HepG2 (cell line): ENCODE results near the gene WHAMM. TPM values are rescaled to one million over a fixed set of nuclear protein-coding genes. Genes with fewer than 3 reads are reported as not detected.

ENCODE experiments used
- CENPX ChIP-seq: sonication (generic); formaldehyde crosslinking; IDR thresholded peaks from 2 replicates; pipeline ENCODE4 v1.9.0; 2021; ENCODE audit warnings: mild to moderate bottlenecking, missing genetic modification reagents, moderate library complexity
- ETV5 ChIP-seq: IDR thresholded peaks from 2 replicates; pipeline ENCODE4 v1.6.1; 2018; ENCODE audit warnings: missing biosample characterization, missing genetic modification reagents, inconsistent platforms, borderline replicate concordance
- FOXP1 ChIP-seq, 2 experiments: fragments of 450-650 bp in 1 of 2; IDR thresholded peaks; 2 replicates each; pipeline ENCODE4 v1.6.1; 2017 to 2018; ENCODE audit warnings: antibody characterized with exemption in 1 of 2
- MIXL1 ChIP-seq: IDR thresholded peaks from 2 replicates; pipeline ENCODE4 v1.6.1; 2016
- PREB ChIP-seq: sonication (generic); formaldehyde crosslinking; IDR thresholded peaks from 2 replicates; pipeline ENCODE4 v1.4.0; 2020; ENCODE audit warnings: missing genetic modification reagents
- RERE ChIP-seq: IDR thresholded peaks from 2 replicates; pipeline ENCODE4 v1.6.1; 2016; ENCODE audit warnings: low read depth, missing genetic modification reagents, missing compliant biosample characterization
- SSRP1 ChIP-seq: IDR thresholded peaks from 2 replicates; pipeline ENCODE4 v1.6.1; 2016; ENCODE audit warnings: control low read depth
- SUZ12 ChIP-seq: fragments of 150-350 bp; IDR thresholded peaks from 2 replicates; pipeline ENCODE4 v1.6.1; 2014; ENCODE audit warnings: low read depth, low read length
- TCF7L2 ChIP-seq: IDR thresholded peaks from 2 replicates; pipeline ENCODE4 v1.6.1; 2011; ENCODE audit warnings: mild to moderate bottlenecking, low read depth, low read length, moderate library complexity
- TRIM24 ChIP-seq: sonication (generic); formaldehyde crosslinking; IDR thresholded peaks from 2 replicates; pipeline ENCODE4 v1.8.0; 2022; ENCODE audit warnings: mild to moderate bottlenecking, missing genetic modification reagents
- ZKSCAN1 ChIP-seq: fragments of 150-350 bp; IDR thresholded peaks from 2 replicates; pipeline ENCODE4 v1.6.1; 2014; ENCODE audit warnings: low read length
- ZNF20 ChIP-seq: sonication (generic); formaldehyde crosslinking; IDR thresholded peaks from 2 replicates; pipeline ENCODE4 v1.4.0; 2020; ENCODE audit warnings: mild to moderate bottlenecking, moderate library complexity, missing genetic modification reagents
- ZNF431 ChIP-seq: sonication (generic); formaldehyde crosslinking; IDR thresholded peaks from 2 replicates; pipeline ENCODE4 v1.9.0; 2022; ENCODE audit warnings: missing genetic modification reagents, low read depth, mild to moderate bottlenecking, borderline replicate concordance
- ZNF607 ChIP-seq: sonication (generic); formaldehyde crosslinking; IDR thresholded peaks from 2 replicates; pipeline ENCODE4 v1.5.1; 2020; ENCODE audit warnings: missing genetic modification reagents, mild to moderate bottlenecking, borderline replicate concordance
- ZNF616 ChIP-seq: sonication (generic); formaldehyde crosslinking; IDR thresholded peaks from 2 replicates; pipeline ENCODE4 v1.5.0; 2020; ENCODE audit warnings: low read depth, mild to moderate bottlenecking, missing genetic modification reagents
- ZNF644 ChIP-seq: IDR thresholded peaks from 2 replicates; pipeline ENCODE4 v1.6.1; 2016; ENCODE audit warnings: low read depth
- ZNF646 ChIP-seq: sonication (generic); formaldehyde crosslinking; IDR thresholded peaks from 2 replicates; pipeline ENCODE4 v1.9.0; 2021; ENCODE audit warnings: mild to moderate bottlenecking, missing genetic modification reagents
- ZSCAN9 ChIP-seq: IDR thresholded peaks from 2 replicates; pipeline ENCODE4 v1.6.1; 2016; ENCODE audit warnings: borderline replicate concordance
- polyA plus RNA-seq, 8 experiments: library from polyadenylated mRNA; depleted of rRNA in 3 of 8; stranded (reverse) in 7 of 8; unstranded in 1 of 8; fragments of >200 nt; fragmentation: Illumina TruSeq in 4 of 8; extraction: Trizol in 4 of 8; gene quantifications; 2 replicates each; pipeline versions ENCODE4 v1.2.1 to v1.2.3, GENCODE V29; 2011 to 2016; ENCODE audit warnings: low read depth in 4 of 8, missing spikeins in 1 of 8, mixed read lengths in 1 of 8; ENCODE audit not compliant: insufficient read depth in 1 of 8
- total RNA-seq, 5 experiments: library from RNA; depleted of rRNA; stranded (reverse); fragments of >200 nt; fragmentation: Illumina TruSeq; extraction: Trizol; gene quantifications; 2 replicates each; pipeline ENCODE4 v1.2.3, GENCODE V29; 2016; ENCODE audit warnings: low read depth in 1 of 5

The WHAMM gene
- total and polyA plus RNA-seq, 2 of the 13 experiments (the other 11 are each of a cell fraction or from before 2014, with no cell fraction given) = 2.9 to 3.0 TPM

GRCh38 chr15:82763361-82764116 is 45.9 kb upstream of the WHAMM start (continued):
- TF ChIP-seq RERE (CRISPR knock-in tag) (no peak), ZNF607 (no peak), ZNF644 (CRISPR knock-in tag) (peak; percentile 87), TCF7L2 (no peak), ZKSCAN1 (no peak), TRIM24 (CRISPR knock-in tag) (no peak), ZNF20 (CRISPR knock-in tag) (no peak), ZNF616 (no peak), ETV5 (CRISPR knock-in tag) (peak; percentile 67; the same call in 1 of the 2 replicates), ZNF431 (CRISPR knock-in tag) (no peak), ZNF646 (CRISPR knock-in tag) (no peak), ZSCAN9 (CRISPR knock-in tag) (no peak), MIXL1 (CRISPR knock-in tag) (peak; percentile 96), SUZ12 (no peak), SSRP1 (CRISPR knock-in tag) (no peak), PREB (CRISPR knock-in tag) (no peak), CENPX (no peak), FOXP1 (IDR thresholded peaks at IDR 0.05) (no peak), FOXP1 (CRISPR knock-in tag; IDR thresholded peaks at IDR 0.05) (no peak)
